ENCODE data around the gene MAGI3.

DNA sequence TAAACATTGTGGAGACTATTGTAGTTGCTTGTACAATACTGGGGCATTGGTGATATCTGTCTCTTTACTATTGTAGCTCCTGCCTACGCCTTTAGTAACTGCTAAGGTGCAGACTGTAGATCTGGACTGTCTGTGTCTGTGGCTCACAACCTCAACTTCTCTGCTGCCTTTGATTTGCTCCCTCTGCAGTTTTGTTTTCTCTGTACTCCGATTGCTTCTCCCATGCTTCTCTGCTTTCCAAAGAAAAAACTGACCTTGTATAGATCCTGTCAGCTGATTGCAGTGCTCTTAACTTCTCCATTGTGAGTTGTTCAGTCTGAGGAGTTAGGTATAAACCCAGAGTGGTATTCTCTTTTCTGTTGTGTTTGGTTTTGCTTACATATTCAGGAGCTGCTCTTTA, 15.3 kb downstream of the MAGI3 start:
- TF ChIP-seq, protein P1, sequence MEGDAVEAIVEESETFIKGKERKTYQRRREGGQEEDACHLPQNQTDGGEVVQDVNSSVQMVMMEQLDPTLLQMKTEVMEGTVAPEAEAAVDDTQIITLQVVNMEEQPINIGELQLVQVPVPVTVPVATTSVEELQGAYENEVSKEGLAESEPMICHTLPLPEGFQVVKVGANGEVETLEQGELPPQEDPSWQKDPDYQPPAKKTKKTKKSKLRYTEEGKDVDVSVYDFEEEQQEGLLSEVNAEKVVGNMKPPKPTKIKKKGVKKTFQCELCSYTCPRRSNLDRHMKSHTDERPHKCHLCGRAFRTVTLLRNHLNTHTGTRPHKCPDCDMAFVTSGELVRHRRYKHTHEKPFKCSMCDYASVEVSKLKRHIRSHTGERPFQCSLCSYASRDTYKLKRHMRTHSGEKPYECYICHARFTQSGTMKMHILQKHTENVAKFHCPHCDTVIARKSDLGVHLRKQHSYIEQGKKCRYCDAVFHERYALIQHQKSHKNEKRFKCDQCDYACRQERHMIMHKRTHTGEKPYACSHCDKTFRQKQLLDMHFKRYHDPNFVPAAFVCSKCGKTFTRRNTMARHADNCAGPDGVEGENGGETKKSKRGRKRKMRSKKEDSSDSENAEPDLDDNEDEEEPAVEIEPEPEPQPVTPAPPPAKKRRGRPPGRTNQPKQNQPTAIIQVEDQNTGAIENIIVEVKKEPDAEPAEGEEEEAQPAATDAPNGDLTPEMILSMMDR (IDR thresholded peaks at IDR 0.05), result no peak
- TF ChIP-seq POLR2AphosphoS5 (IDR thresholded peaks at IDR 0.05) (no peak), POLR2A (IDR thresholded peaks at IDR 0.05) (no peak)

Data from stomach (tissue), 4 donors.